ENCODE data around the gene SAMM50.

DNA sequence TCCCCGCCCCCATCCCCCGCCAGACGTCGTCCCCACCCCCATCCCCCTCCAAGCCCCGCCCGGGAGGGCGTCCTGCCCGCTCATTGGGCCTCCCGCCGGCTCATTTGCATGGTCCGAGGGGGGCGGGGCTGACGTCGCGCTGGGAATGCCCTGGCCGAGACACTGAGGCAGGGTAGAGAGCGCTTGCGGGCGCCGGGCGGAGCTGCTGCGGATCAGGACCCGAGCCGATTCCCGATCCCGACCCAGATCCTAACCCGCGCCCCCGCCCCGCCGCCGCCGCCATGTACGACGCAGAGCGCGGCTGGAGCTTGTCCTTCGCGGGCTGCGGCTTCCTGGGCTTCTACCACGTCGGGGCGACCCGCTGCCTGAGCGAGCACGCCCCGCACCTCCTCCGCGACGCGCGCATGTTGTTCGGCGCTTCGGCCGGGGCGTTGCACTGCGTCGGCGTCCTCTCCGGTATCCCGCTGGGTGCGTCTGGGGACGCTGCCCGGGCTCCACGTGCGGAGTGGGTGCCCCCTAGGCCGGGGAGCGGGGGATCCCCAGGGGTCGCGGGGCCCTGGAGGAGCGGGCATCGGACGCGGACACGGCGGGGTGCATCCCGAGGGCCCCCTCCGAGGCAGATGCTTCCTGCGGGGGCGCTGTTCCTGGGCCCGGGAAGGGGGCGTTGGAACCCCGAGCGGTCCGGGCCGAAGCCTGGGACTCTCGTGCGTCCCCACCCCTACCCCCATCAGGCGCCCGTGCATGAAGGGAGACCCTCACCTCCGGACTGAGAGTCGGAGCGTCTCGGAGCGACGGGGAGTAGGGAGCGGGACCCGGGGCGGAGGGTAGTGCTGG is 31.4 kb upstream of the SAMM50 start, which contains the start of gene PNPLA3:
- TF ChIP-seq PPARA (CRISPR knock-in tag; IDR thresholded peaks at IDR 0.05; ENCODE audit: borderline replicate concordance) (no peak), GLIS3 (CRISPR knock-in tag; IDR thresholded peaks at IDR 0.05) (no peak)
- TF ChIP-seq, protein P1, sequence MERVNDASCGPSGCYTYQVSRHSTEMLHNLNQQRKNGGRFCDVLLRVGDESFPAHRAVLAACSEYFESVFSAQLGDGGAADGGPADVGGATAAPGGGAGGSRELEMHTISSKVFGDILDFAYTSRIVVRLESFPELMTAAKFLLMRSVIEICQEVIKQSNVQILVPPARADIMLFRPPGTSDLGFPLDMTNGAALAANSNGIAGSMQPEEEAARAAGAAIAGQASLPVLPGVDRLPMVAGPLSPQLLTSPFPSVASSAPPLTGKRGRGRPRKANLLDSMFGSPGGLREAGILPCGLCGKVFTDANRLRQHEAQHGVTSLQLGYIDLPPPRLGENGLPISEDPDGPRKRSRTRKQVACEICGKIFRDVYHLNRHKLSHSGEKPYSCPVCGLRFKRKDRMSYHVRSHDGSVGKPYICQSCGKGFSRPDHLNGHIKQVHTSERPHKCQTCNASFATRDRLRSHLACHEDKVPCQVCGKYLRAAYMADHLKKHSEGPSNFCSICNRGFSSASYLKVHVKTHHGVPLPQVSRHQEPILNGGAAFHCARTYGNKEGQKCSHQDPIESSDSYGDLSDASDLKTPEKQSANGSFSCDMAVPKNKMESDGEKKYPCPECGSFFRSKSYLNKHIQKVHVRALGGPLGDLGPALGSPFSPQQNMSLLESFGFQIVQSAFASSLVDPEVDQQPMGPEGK (CRISPR knock-in tag; IDR thresholded peaks at IDR 0.05; ENCODE audit: borderline replicate concordance) = no peak

All from SK-N-SH treated with all-trans-retinoic acid at 6 μM for 48 hours (cell line).